K562 (cell line): Measurements from ENCODE around the gene STAU1. TPM values are rescaled to one million over a fixed set of nuclear protein-coding genes. Genes with fewer than 3 reads are reported as not detected.

ENCODE experiments used
- ATAC-seq: fragments of 200-7000 bp; cut with Tn5 transposase; 3 replicates; pipeline ENCODE4 v1.9.1; 2020; ENCODE audit warnings: moderate library complexity
- BruUV-seq: library from RNA; stranded (reverse); fragments of 400-500 nt; replicated peaks from 2 replicates; lab custom pipeline; 2021; lab: Mats Ljungman, UMichigan
- CTCF ChIA-PET: fragments of 300-600 bp; formaldehyde crosslinking; extraction: SDS; loops from one replicate; lab custom pipeline; 2021; ENCODE audit warnings: low intra/inter-chr PET ratio; lab: Yijun Ruan, JAX
- POLR2A ChIA-PET: fragments of 300-600, 350-650 bp; sonication (Branson Sonifier 250); formaldehyde crosslinking; extraction: SDS; loops from one replicate; lab custom pipeline; 2021; ENCODE audit warnings: antibody characterized with exemption, inconsistent platforms; lab: Yijun Ruan, JAX
- DNase-seq, 4 experiments: peaks; one replicate each; pipeline versions ENCODE4 v3.0.0 to v3.0.0-alpha.2; 2011 to 2018; ENCODE audit warnings: low spot score in 3 of 4, mixed read lengths in 3 of 4; ENCODE audit errors: extremely low read depth in 1 of 4
- FAIRE-seq: peaks from 2 replicates; lab custom pipeline; 2011; peaks lifted over from hg19 to GRCh38; lab: Jason Lieb, UNC
- H2AFZ ChIP-seq: 2 replicates; pipeline ENCODE4 v1.6.0; 2011; ENCODE audit warnings: low read depth, low read length, control low read depth, inconsistent platforms
- H3K27ac ChIP-seq: fragments of 200-600 bp; 3 replicates; pipeline ENCODE4 v1.8.0; 2011; ENCODE audit warnings: low read depth, mild to moderate bottlenecking, control low read depth, inconsistent platforms, low read length, moderate library complexity, mixed read lengths; ENCODE audit errors: extremely low read depth
- H3K27me3 ChIP-seq, 2 experiments: fragments of 300-600 bp in 1 of 2; 2 replicates in 1 of 2; 3 replicates in 1 of 2; pipeline versions ENCODE4 v1.6.0 to v1.8.0; 2011; ENCODE audit warnings: inconsistent platforms in 2 of 2, low read length in 2 of 2, mild to moderate bottlenecking in 1 of 2, mixed read lengths in 1 of 2, moderate library complexity in 1 of 2; ENCODE audit not compliant: control insufficient read depth in 2 of 2, insufficient read depth in 2 of 2
- H3K36me3 ChIP-seq: fragments of 300-600 bp; 3 replicates; pipeline ENCODE4 v1.8.0; 2011; ENCODE audit warnings: mild to moderate bottlenecking, low read length, inconsistent platforms; ENCODE audit not compliant: control insufficient read depth, insufficient read depth
- H3K4me1 ChIP-seq, 2 experiments: fragments of 200-600 bp in 1 of 2; replicated peaks in 1 of 2; 2 replicates in 1 of 2; 3 replicates in 1 of 2; pipeline versions ENCODE4 v1.5.1 to v1.8.0; 2011; ENCODE audit warnings: inconsistent platforms in 2 of 2, low read length in 2 of 2, mild to moderate bottlenecking in 1 of 2, mixed read lengths in 1 of 2, moderate library complexity in 1 of 2; ENCODE audit not compliant: control insufficient read depth in 2 of 2, insufficient read depth in 2 of 2
- H3K4me2 ChIP-seq: 2 replicates; pipeline ENCODE4 v1.6.1; 2011; ENCODE audit warnings: low read length, control low read depth, inconsistent platforms, mixed read lengths; ENCODE audit not compliant: insufficient read depth
- H3K4me3 ChIP-seq: fragments of 200-600 bp; sonication (generic), shearing (Covaris generic); 2 replicates; pipeline ENCODE4 v1.5.1; 2016; ENCODE audit warnings: control low read depth, inconsistent platforms
- H3K79me2 ChIP-seq: fragments of 200-600 bp; 3 replicates; pipeline ENCODE4 v1.8.0; 2011; ENCODE audit warnings: low read length, inconsistent platforms; ENCODE audit not compliant: control insufficient read depth, insufficient read depth
- H3K9ac ChIP-seq, 2 experiments: 2 replicates each; pipeline versions ENCODE4 v1.6.0 to v1.6.1; 2011; ENCODE audit warnings: low read depth in 2 of 2, low read length in 2 of 2, control low read depth in 1 of 2, inconsistent platforms in 1 of 2, mild to moderate bottlenecking in 1 of 2, mixed read lengths in 1 of 2; ENCODE audit not compliant: insufficient read depth in 1 of 2
- H3K9me1 ChIP-seq: one replicate; pipeline ENCODE4 v1.6.0; 2011; ENCODE audit warnings: inconsistent platforms, mild to moderate bottlenecking, low read length, moderate library complexity; ENCODE audit not compliant: control insufficient read depth, insufficient read depth
- H3K9me3 ChIP-seq: replicated peaks from 2 replicates; pipeline ENCODE4 v1.5.1; 2011; ENCODE audit warnings: low read depth, low read length, inconsistent platforms; ENCODE audit not compliant: control insufficient read depth, insufficient read depth
- H4K20me1 ChIP-seq: replicated peaks from 2 replicates; pipeline ENCODE4 v1.6.1; 2011; ENCODE audit warnings: low read length, inconsistent platforms, mixed read lengths; ENCODE audit not compliant: control insufficient read depth, insufficient read depth
- ATF2 ChIP-seq: sonication (generic); formaldehyde crosslinking; IDR thresholded peaks from 2 replicates; pipeline ENCODE4 v1.8.1; 2022; ENCODE audit warnings: missing genetic modification reagents
- EGR1 ChIP-seq: fragments of 450-650 bp; conservative IDR thresholded peaks from 2 replicates; pipeline ENCODE4 v1.6.1; 2017; ENCODE audit warnings: mild to moderate bottlenecking
- ETS1 ChIP-seq: conservative IDR thresholded peaks from 2 replicates; pipeline ENCODE4 v1.6.1; 2011; ENCODE audit warnings: low read depth, mild to moderate bottlenecking, low read length; ENCODE audit not compliant: control insufficient read depth
- MCM3 ChIP-seq: fragments of 450-650 bp; IDR thresholded peaks from 2 replicates; pipeline ENCODE4 v1.6.1; 2016
- POLR2G ChIP-seq: fragments of 200-400 bp; formaldehyde crosslinking; IDR thresholded peaks from 2 replicates; pipeline ENCODE4 v1.6.1; 2017; ENCODE audit warnings: low read depth, mild to moderate bottlenecking, antibody characterized with exemption, low read length, moderate library complexity
- SETDB1 ChIP-seq: IDR thresholded peaks from one replicate; pipeline ENCODE4 v1.6.1; 2012; ENCODE audit warnings: low read length, control low read depth, inconsistent platforms
- SMAD1 ChIP-seq: fragments of 150-350 bp; IDR thresholded peaks from 2 replicates; pipeline ENCODE4 v1.6.1; 2014; ENCODE audit warnings: low read length, low read depth; ENCODE audit not compliant: partially characterized antibody
- TCFL5 ChIP-seq: fragments of 250-450 bp; sonication (Bioruptor Pico); conservative IDR thresholded peaks from 2 replicates; pipeline ENCODE4 v1.6.1; 2021; ENCODE audit warnings: mild to moderate bottlenecking, moderate library complexity, matching md5 sums
- TEAD2 ChIP-seq: fragments of 450-650 bp; IDR thresholded peaks from 2 replicates; pipeline ENCODE4 v1.6.1; 2016; ENCODE audit warnings: missing genetic modification characterization, control low read depth, missing compliant biosample characterization
- ZBTB33 ChIP-seq: sonication (generic); formaldehyde crosslinking; IDR thresholded peaks from 2 replicates; pipeline ENCODE4 v1.8.1; 2023; ENCODE audit warnings: mild to moderate bottlenecking, missing genetic modification reagents
- ZSCAN32 ChIP-seq: fragments of 450-650 bp; formaldehyde crosslinking; IDR thresholded peaks from 2 replicates; pipeline ENCODE4 v1.4.0; 2020; ENCODE audit warnings: mild to moderate bottlenecking, moderate library complexity
- WGBS: fragments of 100-300 bp; shearing (Covaris generic); methylation state at CpG from one replicate; pipeline ENCODE4 v1.1.6; 2016; ENCODE audit warnings: low coverage, mixed read lengths; ENCODE audit not compliant: insufficient coverage; ENCODE audit errors: missing lambda C conversion rate; 5-methylcytosine and 5-hydroxymethylcytosine counted together
- in situ Hi-C: fragments of 300-500 bp; cut with MboI; formaldehyde crosslinking; loops from 4 replicates; pipeline ENCODE4 v1.15.0; 2018; ENCODE audit warnings: inconsistent platforms, mixed read lengths
- intact Hi-C: fragments of 100-400 bp; cut with micrococcal nuclease; formaldehyde crosslinking; loops from 2 replicates; pipeline ENCODE4 v1.14.2; 2022
- polyA plus RNA-seq, 8 experiments: library from polyadenylated mRNA; depleted of rRNA in 4 of 8; stranded (reverse) in 5 of 8; unstranded in 3 of 8; fragments of >200 nt; fragmentation: Nextera tagmentation in 2 of 8; fragmentation: Illumina TruSeq in 1 of 8; extraction: Ambion mirVana in 2 of 8; extraction: Trizol in 1 of 8; gene quantifications; 2 replicates each; pipeline versions ENCODE4 v1.2.1 to v1.2.3, GENCODE V29; 2011 to 2014; ENCODE audit warnings: inconsistent platforms in 1 of 8, missing spikeins in 1 of 8
- total RNA-seq, 7 experiments: library from RNA; depleted of rRNA in 6 of 7; stranded (reverse); fragments of >200 nt in 6 of 7; fragmentation: Illumina TruSeq in 2 of 7; extraction: Trizol in 2 of 7; gene quantifications; 2 replicates each; pipeline versions ENCODE4 v1.2.1 to v1.2.3, GENCODE V29; 2011 to 2021; ENCODE audit warnings: low replicate concordance in 1 of 7
- TF ChIP-seq, protein P1 (sequence below): sonication (generic); formaldehyde crosslinking; IDR thresholded peaks from 2 replicates; pipeline ENCODE4 v1.8.0; 2023; ENCODE audit warnings: mild to moderate bottlenecking, missing genetic modification reagents

Gene STAU1
- total and polyA plus RNA-seq, 9 of the 15 experiments (the other 6 are each of a cell fraction or from before 2014, with no cell fraction given) = 18.0 to 106 (median 50.6) TPM

GRCh38 chr20:49219924-49220831 lies 32.0 kb upstream of the STAU1 start:
- 24% methylated on average over 23 of the region's 28 CpGs for WGBS
- H3K79me2 ChIP-seq = peaks cover 22% of the 10 kb centered on the region
- no peaks in the 10 kb centered on the region for H3K9me3 ChIP-seq
- peaks cover 42% of the 10 kb centered on the region for H3K36me3 ChIP-seq
- peaks cover 14 to 19% of the 10 kb centered on the region in 2 experiments; a peak in 4 of 5 replicates for H3K4me1 ChIP-seq
- in situ Hi-C loops (loop anchor here (5.0 kb wide), 1 partner anchor 88 kb away; no protein-coding TSS in a partner anchor), intact Hi-C loops (loop anchor here (5.0 kb wide), 1 partner anchor 38 kb away; no protein-coding TSS in a partner anchor)
- ChIA-PET CTCF (no interaction called here), POLR2A (interaction anchor here (0.7 kb wide), 2 partner anchors 8 to 320 kb away, joined by 3 to 4 read pairs; no protein-coding TSS in a partner anchor)
- H2AFZ ChIP-seq = peak overlapping the region; percentile 98
- peak overlapping the region; percentile 76 for H3K27ac ChIP-seq
- ATAC-seq (peak; percentile 19; the same call in 2 of the 3 replicates), DNase-seq (peak in 2 of 4 experiments; percentile 32 to 33), FAIRE-seq (peak; percentile 44)
- peak overlapping the region; percentile 77 for H3K4me3 ChIP-seq
- no peaks in the 10 kb centered on the region for H4K20me1 ChIP-seq
- peak overlapping the region; percentile 98 for H3K4me2 ChIP-seq
- no peaks in the 10 kb centered on the region for H3K9me1 ChIP-seq
- peak overlapping the region; percentile 90 to 97 for H3K9ac ChIP-seq
- H3K27me3 ChIP-seq = no peaks in the 10 kb centered on the region
- BruUV-seq = no TSS peak
- TF ChIP-seq, protein P1, sequence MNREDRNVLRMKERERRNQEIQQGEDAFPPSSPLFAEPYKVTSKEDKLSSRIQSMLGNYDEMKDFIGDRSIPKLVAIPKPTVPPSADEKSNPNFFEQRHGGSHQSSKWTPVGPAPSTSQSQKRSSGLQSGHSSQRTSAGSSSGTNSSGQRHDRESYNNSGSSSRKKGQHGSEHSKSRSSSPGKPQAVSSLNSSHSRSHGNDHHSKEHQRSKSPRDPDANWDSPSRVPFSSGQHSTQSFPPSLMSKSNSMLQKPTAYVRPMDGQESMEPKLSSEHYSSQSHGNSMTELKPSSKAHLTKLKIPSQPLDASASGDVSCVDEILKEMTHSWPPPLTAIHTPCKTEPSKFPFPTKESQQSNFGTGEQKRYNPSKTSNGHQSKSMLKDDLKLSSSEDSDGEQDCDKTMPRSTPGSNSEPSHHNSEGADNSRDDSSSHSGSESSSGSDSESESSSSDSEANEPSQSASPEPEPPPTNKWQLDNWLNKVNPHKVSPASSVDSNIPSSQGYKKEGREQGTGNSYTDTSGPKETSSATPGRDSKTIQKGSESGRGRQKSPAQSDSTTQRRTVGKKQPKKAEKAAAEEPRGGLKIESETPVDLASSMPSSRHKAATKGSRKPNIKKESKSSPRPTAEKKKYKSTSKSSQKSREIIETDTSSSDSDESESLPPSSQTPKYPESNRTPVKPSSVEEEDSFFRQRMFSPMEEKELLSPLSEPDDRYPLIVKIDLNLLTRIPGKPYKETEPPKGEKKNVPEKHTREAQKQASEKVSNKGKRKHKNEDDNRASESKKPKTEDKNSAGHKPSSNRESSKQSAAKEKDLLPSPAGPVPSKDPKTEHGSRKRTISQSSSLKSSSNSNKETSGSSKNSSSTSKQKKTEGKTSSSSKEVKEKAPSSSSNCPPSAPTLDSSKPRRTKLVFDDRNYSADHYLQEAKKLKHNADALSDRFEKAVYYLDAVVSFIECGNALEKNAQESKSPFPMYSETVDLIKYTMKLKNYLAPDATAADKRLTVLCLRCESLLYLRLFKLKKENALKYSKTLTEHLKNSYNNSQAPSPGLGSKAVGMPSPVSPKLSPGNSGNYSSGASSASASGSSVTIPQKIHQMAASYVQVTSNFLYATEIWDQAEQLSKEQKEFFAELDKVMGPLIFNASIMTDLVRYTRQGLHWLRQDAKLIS (CRISPR knock-in tag) = no peak
- no peak for TF ChIP-seq ZSCAN32 (CRISPR knock-in tag)
- no peak for TF ChIP-seq TEAD2 (tag)
- TF ChIP-seq ETS1 = no peak
- TF ChIP-seq ATF2 = no peak
- no peak for TF ChIP-seq TCFL5 (CRISPR knock-in tag)
- TF ChIP-seq POLR2G = peak; percentile 57; the same call in 1 of the 2 replicates
- peak; percentile 55 for TF ChIP-seq EGR1
- 0 out of 2 replicates have a peak, but pooled peaks have one; percentile 17 for TF ChIP-seq ZBTB33
- TF ChIP-seq MCM3 = no peak
- TF ChIP-seq SMAD1 = no peak
- no peak for TF ChIP-seq SETDB1
